NCI-H460 (cell line): ENCODE data around the gene CNIH4. TPM values are rescaled to one million over a fixed set of nuclear protein-coding genes. Genes with fewer than 3 reads are reported as not detected.
"Not testable (repeated sequence)": the region's sequence is repeated elsewhere in the genome, so short reads cannot be mapped to it uniquely, and the experiment has no call there.

ENCODE experiments used
- DNase-seq: peaks from one replicate; pipeline ENCODE4 v3.0.0-alpha.2; 2016; ENCODE audit warnings: low read depth; ENCODE audit errors: extremely low read depth
- polyA plus RNA-seq: library from polyadenylated mRNA; depleted of rRNA; stranded (reverse); fragments of >200 nt; gene quantifications from 2 replicates; pipeline ENCODE4 v1.2.3, GENCODE V29; 2014; cell fraction: nucleus; rRNA removed
- total RNA-seq: library from RNA; depleted of rRNA; stranded (reverse); fragments of >200 nt; shearing (Covaris generic); gene quantifications from 2 replicates; pipeline ENCODE4 v1.2.3, GENCODE V29; 2014; rRNA removed

CNIH4 gene
- total RNA-seq, result 197 and 198 TPM in 2 replicates
- 44.2 and 51.6 TPM in 2 replicates for polyA plus RNA-seq

DNA sequence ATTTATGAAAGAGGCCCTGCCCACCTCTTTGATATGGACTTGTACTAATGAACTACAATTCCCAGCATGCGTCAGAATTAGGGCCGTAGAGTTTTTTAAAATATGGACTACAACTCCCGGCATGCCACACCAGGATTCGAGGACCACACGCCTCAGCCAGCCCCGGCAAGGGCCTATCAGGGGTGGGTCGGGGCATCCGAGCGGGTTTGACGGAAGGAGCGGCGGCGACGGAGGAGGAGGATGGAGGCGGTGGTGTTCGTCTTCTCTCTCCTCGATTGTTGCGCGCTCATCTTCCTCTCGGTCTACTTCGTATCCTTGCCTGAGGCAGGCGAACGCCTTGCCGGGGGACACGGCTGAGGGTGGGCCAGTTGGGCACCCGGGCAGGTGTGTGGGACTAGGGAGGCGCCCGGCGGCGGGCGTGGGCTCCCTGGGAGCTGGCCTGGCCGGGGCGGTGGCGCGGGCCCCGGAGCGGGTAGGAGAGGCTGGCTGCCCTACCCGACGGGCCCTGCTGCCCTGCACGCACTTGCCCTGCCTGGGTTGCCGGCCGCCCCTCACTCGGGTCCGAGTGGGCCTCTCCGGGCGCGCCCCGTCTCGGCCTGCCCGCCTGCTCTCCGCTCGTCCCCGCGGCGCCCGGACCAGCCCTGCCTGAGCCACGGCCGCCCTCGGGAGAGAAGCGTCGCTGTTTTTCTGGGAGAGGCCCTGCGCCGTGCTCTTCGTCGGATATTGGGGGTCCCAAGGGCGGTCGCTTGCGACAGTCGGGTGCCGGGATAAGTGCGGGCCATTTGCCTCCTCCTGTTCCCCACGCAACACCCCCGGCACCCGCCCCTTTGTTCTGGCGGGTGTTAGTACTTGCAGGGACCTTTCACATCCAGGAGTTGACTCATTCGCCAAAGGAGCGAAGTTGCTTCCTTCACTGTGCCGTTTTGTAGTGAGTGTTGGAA, at the start of gene CNIH4:
Gene CNIH4 (plus strand): TSS at position 195 of the 941 bp plus-strand sequence. CDS start 46 bp downstream, at position 241.
- DNase-seq, result peak; percentile 97

DNA sequence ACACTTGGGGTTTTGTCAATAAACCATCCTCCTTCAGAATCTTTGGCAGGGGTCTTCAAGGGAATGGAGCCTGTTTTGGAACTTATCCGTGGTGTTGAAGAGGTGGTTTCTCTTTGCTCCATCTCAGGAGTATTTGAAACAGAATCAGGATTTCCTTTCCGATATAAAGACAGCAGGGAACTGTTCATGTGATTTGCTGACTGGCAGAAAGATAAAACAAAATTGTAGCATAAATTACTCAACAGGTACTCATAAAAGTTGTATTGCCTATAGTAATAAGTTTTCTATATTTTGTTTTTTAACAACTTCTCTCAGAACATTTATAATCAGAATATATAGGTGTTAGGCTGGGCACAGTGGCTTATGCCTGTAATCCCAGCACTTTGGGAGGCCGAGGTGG, 48.6 kb upstream of the CNIH4 start:
- no peak for DNase-seq

DNA sequence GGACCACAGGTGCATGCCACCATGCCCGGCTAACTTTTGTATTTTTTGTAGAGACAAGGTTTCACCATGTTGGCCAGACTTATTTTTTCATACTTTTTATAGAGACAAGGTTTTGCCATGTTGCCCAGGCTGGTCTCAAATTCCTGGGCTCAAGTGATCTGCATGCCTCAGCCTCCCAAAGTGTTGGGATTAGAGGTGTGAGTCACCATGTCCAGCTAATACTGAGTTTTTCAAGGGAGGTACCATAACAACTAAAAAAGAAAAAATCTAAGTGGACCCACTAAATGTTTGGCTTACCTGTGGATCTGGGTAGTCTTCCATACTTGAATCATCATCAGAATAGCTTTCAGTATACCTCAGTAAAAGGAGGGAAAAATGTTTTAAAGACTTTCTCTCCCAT, 45.2 kb upstream of the CNIH4 start:
- DNase-seq, result not testable (repeated sequence)

GRCh38 chr1:224312025-224312424, 44.7 kb upstream of the CNIH4 start:
- no peak for DNase-seq

GRCh38 chr1:224317383-224318045, 39.2 kb upstream of the CNIH4 start:
- no peak for DNase-seq

- no peak for DNase-seq
These were observed 35.0 kb upstream of the CNIH4 start for GRCh38 chr1:224321706-224322105.

DNA sequence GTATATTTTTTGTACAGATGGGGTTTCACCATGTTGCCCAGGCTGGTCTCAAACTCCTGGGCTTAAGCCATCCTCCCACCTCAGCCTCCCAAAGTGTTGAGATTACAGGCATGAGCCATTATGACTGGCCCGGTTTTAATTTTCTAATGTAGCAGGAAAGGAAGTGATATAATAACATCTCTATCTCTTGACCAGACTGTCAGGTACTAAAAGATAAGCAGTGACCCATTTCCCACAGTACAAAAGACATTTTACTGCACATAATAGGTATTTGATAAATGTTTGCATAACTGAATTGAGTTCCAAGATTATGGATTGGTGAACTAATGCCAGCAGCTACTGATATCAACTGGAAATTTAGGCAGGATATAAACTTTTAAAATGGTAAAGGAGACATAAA, 30.7 kb upstream of the CNIH4 start:
- no peak for DNase-seq

GRCh38 chr1:224328644-224329043, 28.0 kb upstream of the CNIH4 start:
- no peak for DNase-seq

DNA sequence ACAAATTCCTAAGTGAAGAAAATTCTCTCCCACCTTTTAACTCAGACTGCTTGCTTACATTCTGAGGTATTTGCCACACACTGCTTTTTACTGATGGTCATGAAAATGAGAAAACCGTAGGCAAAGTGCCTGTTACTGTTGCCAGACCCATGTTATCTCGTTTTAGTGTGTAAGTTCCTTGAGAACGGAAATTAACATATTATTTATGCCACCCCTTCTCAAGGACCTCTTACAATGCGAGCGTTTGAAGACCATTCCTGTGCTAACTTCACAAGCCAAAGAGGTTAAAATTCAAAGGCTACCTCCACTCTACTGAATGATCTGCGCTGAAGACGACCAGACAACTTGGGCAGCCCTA, 27.2 kb upstream of the CNIH4 start:
- no peak for DNase-seq

DNA sequence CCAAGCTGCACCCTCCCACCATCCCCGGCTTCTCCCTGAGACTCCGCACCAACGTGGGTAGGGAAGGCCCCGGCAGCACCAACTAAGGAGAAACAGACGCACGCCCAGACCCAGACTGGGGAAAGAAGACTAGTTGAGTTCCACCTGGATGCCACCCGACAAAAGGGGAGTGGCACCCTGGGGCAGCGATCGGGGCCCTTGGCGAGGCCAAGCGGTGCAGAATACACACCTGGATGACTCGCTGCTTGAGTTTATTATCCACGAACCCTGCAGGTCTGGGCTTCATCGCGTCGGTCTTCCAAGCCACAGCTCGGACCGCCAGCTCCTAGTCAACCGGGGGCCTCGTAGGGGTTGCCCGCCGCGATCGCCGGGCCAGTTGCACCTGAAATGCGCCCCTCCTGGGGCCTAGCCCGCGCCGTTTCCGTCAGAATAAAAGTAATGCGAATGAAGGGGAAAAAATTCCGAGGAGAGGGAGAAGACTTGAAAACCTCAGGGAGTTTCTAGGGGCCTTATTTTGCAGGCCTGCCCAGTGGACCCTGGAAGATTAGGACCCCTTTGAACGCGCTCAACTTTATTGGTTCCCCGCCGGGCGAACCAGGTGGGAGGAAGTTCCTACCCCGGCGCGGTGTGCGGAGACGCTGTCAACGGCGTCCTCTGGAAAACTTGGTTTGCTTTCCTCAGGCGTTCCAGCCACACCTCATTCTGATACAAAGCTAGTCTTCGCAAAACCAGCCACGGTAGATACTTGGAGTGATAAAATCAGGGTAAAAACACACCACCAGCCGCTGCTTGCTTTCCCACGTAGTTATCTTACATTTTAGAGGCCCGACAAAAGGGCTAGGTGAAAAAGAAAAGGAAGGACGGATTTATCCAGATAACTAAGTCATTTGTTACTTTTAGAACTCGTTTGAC, 26.6 kb upstream of the CNIH4 start, which contains the start of gene NVL:
Gene NVL (minus strand): TSS at position 331 of the 912 bp plus-strand sequence. CDS start 45 bp downstream, at position 286.
- peak; percentile 88 for DNase-seq

DNA sequence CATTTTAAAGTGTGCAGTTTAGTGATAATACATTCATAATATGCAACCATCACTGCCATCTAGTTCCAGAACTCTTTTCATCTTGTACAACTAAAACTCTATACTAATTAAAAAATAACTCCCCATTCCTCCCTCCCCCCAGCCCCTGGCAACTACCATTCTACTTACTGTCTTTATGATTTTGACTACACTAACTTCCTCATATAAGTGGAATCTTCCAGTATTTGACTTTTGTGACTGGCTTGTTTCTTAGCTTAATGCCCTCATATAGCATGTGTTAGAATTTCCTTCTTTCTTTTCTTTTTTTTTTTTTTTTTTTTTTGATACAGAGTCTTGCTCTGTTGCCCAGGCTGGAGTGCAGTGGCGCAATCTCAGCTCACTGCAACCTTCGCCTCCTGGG, 25.4 kb upstream of the CNIH4 start:
- no peak for DNase-seq

GRCh38 chr1:224331824-224332223, 24.9 kb upstream of the CNIH4 start:
- no peak for DNase-seq

GRCh38 chr1:224333309-224333926, 23.3 kb upstream of the CNIH4 start:
- DNase-seq, result peak; percentile 61

DNA sequence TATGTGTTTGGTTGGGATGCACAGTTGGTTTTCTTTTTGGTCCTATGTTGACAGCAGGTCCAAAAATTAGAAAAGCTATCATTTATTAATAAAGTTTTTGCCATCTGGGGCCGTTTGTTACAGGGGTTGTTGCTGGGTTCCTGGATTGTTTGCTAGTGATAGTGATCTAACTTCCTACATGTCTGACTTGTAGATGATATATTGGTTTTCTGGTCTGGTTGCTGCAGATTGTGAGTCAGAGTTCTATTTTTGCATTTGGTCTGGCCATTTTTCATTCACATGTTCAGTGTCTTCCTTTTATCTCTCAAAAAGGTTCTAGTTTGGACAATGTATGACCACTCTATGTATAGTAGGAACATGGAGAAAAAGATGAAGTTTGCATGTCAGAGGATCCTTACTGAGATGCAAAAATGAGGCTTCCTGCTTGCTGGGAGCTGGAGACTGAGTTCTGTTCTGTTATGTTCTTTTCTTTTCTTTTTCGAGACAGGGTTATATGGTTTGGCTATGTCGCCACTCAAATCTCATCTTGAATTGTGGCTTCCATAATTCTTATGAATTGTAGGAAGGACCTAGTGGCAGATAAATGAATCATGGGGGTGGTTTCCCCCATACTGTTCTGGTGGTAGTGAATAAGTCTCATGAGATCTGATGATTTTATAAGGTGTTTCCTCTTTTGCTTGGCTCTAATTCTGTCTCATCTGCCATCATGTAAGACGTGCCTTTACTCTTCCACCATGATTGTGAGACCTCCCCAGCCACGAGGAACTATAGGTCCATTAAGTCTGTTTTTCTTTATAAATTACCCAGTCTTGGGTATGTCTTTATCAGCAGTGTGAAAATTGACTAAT, 22.5 kb upstream of the CNIH4 start:
- DNase-seq, result no peak

- no peak for DNase-seq
These were observed 18.4 kb upstream of the CNIH4 start for GRCh38 chr1:224338150-224338838.

DNA sequence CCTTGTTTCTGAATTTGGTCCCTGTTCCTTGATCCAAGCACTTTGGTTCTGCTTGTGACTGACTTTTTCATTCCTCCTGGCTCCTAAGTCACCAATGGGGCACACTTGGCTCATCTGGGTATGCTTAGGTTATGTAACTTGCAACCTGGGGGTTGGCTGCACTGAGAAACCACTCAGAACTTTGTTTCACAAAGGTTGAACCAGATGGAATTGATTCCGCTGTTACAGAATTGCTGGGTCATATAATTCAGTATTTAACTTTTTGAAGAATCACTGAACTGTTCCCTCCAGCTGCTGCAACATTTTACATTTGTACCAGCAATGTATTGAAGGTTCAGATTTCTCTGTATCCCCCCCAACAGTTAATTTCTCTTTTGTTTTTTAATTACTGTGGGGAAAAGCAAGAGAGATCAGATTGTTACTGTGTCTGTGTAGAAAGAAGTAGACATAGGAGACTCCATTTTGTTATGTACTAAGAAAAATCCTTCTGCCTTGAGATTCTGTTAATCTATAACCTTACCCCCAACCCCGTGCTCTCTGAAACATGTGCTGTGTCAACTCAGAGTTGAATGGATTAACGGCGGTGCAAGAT, 17.1 kb upstream of the CNIH4 start:
- DNase-seq, result no peak

GRCh38 chr1:224340453-224341384, 16.0 kb upstream of the CNIH4 start:
- DNase-seq, result not testable (repeated sequence)
